Fibroblast of mammary gland (primary cell): ENCODE measurements around the gene KIF26B.
A peak's percentile ranks its signal among the peaks of the same experiment; 100 is the strongest.

Experiments used
- DNase-seq: peaks from one replicate; pipeline ENCODE4 v3.0.0-alpha.2; 2010; ENCODE audit warnings: low read depth
- H3K4me3 ChIP-seq: 2 replicates; pipeline ENCODE4 v1.5.1; 2011; ENCODE audit warnings: low read depth, mild to moderate bottlenecking, low read length, moderate library complexity; ENCODE audit not compliant: control insufficient read depth
- TF ChIP-seq, protein P1 (sequence below): conservative IDR thresholded peaks from 2 replicates; pipeline ENCODE4 v1.5.1; 2011; ENCODE audit warnings: low read depth, low read length, inconsistent platforms; ENCODE audit not compliant: control insufficient read depth, insufficient read depth

KIF26B gene

DNA sequence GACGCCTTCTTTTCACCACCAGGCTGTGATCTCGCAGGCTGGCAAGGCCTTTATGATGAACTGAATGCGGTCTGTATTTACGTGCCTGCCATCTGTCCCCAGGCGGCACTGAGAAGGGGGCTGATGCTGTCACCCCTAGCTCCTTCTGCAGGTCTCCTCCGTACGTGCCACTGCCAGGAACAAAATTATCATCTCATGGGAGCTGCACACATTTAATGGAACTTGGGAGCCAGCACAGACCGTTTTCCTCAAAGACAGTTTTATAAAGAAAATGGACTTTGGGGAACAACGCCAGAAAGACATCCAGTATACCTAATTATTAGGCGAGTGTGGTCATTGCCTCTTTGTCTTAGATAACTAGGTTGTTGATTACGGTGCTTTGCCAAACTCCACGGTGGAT is 434.5 kb downstream of the KIF26B start:
- H3K4me3 ChIP-seq, result no peak overlapping the region
- TF ChIP-seq, protein P1, sequence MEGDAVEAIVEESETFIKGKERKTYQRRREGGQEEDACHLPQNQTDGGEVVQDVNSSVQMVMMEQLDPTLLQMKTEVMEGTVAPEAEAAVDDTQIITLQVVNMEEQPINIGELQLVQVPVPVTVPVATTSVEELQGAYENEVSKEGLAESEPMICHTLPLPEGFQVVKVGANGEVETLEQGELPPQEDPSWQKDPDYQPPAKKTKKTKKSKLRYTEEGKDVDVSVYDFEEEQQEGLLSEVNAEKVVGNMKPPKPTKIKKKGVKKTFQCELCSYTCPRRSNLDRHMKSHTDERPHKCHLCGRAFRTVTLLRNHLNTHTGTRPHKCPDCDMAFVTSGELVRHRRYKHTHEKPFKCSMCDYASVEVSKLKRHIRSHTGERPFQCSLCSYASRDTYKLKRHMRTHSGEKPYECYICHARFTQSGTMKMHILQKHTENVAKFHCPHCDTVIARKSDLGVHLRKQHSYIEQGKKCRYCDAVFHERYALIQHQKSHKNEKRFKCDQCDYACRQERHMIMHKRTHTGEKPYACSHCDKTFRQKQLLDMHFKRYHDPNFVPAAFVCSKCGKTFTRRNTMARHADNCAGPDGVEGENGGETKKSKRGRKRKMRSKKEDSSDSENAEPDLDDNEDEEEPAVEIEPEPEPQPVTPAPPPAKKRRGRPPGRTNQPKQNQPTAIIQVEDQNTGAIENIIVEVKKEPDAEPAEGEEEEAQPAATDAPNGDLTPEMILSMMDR, result no peak
- no peak for DNase-seq

DNA sequence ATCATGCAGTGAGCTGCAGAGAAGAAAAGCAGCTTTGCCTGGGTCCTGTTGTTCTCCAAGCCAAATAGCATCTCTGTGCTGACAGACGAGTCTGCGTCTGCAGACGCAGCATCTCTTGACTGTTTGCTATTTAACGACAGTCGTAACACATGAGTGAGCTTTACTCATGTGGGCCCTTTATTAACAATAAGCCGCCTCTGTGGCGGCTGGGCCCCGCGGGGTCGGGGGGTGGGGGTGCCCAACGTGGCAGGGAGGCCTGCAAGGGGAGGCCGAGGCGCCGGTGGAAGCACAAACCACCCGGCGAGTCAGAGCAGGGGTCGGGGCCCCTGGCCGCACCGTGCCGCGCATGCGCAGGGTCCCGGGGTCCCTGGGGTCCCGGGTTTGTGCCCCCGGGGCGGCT is 435.1 kb downstream of the KIF26B start:
- H3K4me3 ChIP-seq, result no peak overlapping the region
- TF ChIP-seq, protein P1, result no peak
- no peak for DNase-seq

DNA sequence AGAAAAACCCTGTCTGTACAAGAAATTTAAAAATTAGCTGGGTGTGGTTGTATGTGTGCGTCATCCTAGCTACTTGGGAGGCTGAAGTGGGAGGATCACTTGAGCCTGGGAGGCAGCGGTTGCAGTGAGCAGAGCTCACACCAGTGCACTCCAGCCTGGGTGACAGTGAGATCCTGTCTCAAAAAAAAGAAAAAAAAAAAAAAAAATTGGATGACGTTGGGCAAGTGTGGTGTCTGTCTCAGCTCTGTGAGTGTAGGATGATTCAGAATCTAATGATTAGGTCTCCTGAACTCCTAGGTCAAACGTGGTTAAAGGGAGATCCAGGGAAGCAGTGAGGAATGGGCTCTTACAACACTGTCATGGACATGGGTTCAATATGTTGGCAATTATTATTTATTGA is 435.9 kb downstream of the KIF26B start:
- no peak overlapping the region for H3K4me3 ChIP-seq
- TF ChIP-seq, protein P1, result no peak
- DNase-seq, result peak; percentile 71

DNA sequence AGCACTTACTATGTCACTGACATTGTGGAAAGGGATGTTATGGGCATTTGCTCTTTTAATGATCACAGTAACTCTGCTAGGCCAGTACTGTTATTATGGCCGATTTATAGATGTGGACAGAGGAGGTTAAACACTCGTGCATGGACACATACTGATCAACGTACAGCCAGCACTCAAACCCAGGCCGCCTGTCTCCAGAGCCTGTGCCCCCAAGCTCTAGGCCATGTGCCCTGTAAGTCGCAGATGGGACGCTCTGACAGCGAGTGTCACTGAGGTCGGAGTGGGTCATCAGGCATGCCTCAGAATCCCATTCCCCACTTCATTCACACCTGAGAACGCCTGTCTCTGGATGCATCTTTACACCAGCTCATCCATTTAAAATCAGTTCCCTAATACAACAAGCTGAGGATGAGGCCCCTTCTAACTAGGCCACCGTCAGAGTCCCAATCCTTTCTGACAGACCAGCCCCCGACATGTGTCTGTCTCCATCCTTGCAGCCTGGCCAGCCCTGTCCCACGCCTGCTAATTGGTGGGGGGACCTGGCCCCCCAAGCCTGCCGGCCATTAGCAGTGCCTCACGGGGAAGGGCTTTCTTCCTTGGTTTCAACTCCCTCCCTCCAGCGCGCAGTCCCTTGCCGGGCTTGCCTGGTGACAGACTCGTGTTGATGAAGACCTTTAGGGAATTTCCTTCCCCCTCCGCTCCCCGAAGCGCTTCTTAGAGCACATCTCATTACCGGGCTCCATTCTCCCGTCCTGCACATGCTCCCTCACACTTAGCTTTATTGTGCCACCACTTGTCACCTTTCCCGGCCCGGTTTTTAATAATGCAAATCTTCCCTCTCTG is 436.8 kb downstream of the KIF26B start:
- no peak overlapping the region for H3K4me3 ChIP-seq
- no peak for DNase-seq
- TF ChIP-seq, protein P1, result no peak

GRCh38 chr1:245592189-245592460 is 437.3 kb downstream of the KIF26B start:
- no peak for DNase-seq
- no peak overlapping the region for H3K4me3 ChIP-seq
- TF ChIP-seq, protein P1, result no peak

- no peak overlapping the region for H3K4me3 ChIP-seq
- TF ChIP-seq, protein P1, result no peak
- DNase-seq, result peak; percentile 32
Measured at GRCh38 chr1:245598524-245599305, 443.9 kb downstream of the KIF26B start.
